Measurements from ENCODE around the gene TRMU. TPM values are rescaled to one million over a fixed set of nuclear protein-coding genes. Genes with fewer than 3 reads are reported as not detected.

TRMU gene
- polyA plus RNA-seq, 1 experiment, result 23.7 TPM

DNA sequence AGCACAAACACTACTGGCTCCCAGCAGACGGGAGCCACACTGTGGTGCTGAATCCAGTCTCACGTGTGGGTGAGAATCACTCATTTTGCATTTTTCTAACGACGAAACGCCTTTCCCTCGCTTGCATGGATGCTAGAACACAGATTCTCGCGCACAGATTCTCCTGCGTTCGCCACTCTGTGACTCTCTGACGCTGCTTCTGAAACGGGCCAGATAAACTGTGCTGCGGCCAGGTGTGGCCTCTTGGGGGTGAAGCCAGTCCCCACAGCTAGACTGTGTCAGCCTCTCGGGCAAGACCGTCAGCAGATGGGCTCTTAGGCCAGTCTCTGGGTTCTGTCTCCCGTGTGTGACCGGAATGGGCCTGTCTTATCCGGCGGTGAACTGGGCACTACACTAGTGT lies 44.6 kb downstream of the TRMU start:
- ChIA-PET POLR2A (no interaction called here), CTCF (interaction anchor here (1.7 kb wide), 1 partner anchor 13 kb away, joined by 9 read pairs; no protein-coding TSS in a partner anchor)

DNA sequence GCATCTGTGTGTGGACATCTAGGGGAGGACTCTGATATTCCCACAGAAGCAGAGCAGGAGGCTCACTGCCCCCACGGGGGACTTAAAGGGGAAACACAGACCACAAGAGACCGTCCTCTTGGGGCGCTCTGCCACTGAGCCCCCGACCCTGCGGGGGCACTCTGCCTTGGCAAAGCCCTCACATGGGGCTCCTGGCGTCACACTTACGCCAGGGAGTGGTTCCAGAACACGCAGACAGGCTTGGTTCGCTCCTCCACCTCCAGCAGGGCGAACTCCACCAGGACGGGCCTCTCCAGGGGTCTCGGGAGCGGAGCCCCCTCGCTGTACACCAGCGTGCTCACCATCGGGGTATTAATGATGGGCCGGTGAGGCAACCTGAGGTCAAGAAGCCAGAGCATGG lies 45.1 kb downstream of the TRMU start:
- H3K27ac ChIP-seq (ENCODE audit: low read depth, low read length), result no peak overlapping the region

More for the DNA sequence above, 44.6 kb downstream of the TRMU start:
- Histone ChIP-seq H3K27ac (ENCODE audit: low read depth, low read length) (no peak overlapping the region), H3K27me3 (ENCODE audit: control insufficient read depth, insufficient read depth, low read length) (peaks cover 4% of the 10 kb centered on the region), H3K4me3 (ENCODE audit: low read depth, low read length) (no peak overlapping the region), H3K9me3 (ENCODE audit: control insufficient read depth, insufficient read depth, low read length) (peaks cover 17% of the 10 kb centered on the region)
- TF ChIP-seq CTCF (IDR thresholded peaks at IDR 0.05; ENCODE audit: low read depth, low read length), result no peak
- no peak for DNase-seq (ENCODE audit: low read depth, low spot score)

GRCh38 chr22:46381142-46381541 lies 45.6 kb downstream of the TRMU start:
- H3K9me3 ChIP-seq (ENCODE audit: control insufficient read depth, insufficient read depth, low read length), result peaks cover 12% of the 10 kb centered on the region; the same call in 1 of the 2 replicates
- H3K27ac ChIP-seq (ENCODE audit: low read depth, low read length), result no peak overlapping the region
- no peak for TF ChIP-seq CTCF (IDR thresholded peaks at IDR 0.05; ENCODE audit: low read depth, low read length)
- DNase-seq (ENCODE audit: low read depth, low spot score), result no peak
- CTCF ChIA-PET, result no interaction called here
- no peak overlapping the region for H3K4me3 ChIP-seq (ENCODE audit: low read depth, low read length)
- POLR2A ChIA-PET, result no interaction called here
- H3K27me3 ChIP-seq (ENCODE audit: control insufficient read depth, insufficient read depth, low read length), result peaks cover 4% of the 10 kb centered on the region

More for the DNA sequence above, 45.1 kb downstream of the TRMU start:
- ChIA-PET CTCF (no interaction called here), POLR2A (no interaction called here)
- no peak for TF ChIP-seq CTCF (IDR thresholded peaks at IDR 0.05; ENCODE audit: low read depth, low read length)
- peaks cover 12% of the 10 kb centered on the region; the same call in 1 of the 2 replicates for H3K9me3 ChIP-seq (ENCODE audit: control insufficient read depth, insufficient read depth, low read length)
- no peak overlapping the region for H3K4me3 ChIP-seq (ENCODE audit: low read depth, low read length)
- H3K27me3 ChIP-seq (ENCODE audit: control insufficient read depth, insufficient read depth, low read length), result peaks cover 4% of the 10 kb centered on the region
- no peak for DNase-seq (ENCODE audit: low read depth, low spot score)

DNA sequence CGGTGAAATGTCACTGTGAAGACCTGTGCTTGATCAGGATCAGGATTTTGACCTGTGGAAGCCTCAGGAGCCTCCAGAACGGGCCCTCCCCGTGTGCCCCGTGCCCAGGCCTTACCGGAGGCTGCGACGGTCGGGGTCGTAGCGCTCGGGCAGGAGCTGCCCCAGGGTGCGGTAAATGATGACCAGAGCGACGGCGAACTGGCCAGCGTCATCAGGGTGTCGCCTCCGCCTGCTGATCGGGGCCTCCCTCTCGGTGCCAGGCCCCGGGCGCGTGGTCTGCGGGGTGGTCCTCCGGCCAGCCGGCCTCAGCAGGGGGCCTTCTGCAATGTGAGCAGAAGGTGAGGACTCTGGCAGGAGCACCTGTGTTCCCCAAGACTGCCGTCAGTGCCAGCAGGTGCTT lies 46.2 kb downstream of the TRMU start:
- no peak for DNase-seq (ENCODE audit: low read depth, low spot score)
- Histone ChIP-seq H3K27me3 (ENCODE audit: control insufficient read depth, insufficient read depth, low read length) (peaks cover 4% of the 10 kb centered on the region), H3K9me3 (ENCODE audit: control insufficient read depth, insufficient read depth, low read length) (peaks cover 6% of the 10 kb centered on the region; the same call in 1 of the 2 replicates), H3K27ac (ENCODE audit: low read depth, low read length) (no peak overlapping the region), H3K4me3 (ENCODE audit: low read depth, low read length) (no peak overlapping the region)
- TF ChIP-seq CTCF (IDR thresholded peaks at IDR 0.05; ENCODE audit: low read depth, low read length), result no peak
- CTCF ChIA-PET, result no interaction called here
- POLR2A ChIA-PET, result no interaction called here

GRCh38 chr22:46382524-46382923 lies 47.0 kb downstream of the TRMU start:
- H3K9me3 ChIP-seq (ENCODE audit: control insufficient read depth, insufficient read depth, low read length), result no peaks in the 10 kb centered on the region; the same call in 1 of the 2 replicates
- H3K27ac ChIP-seq (ENCODE audit: low read depth, low read length), result no peak overlapping the region
- ChIA-PET POLR2A (no interaction called here), CTCF (no interaction called here)
- H3K27me3 ChIP-seq (ENCODE audit: control insufficient read depth, insufficient read depth, low read length), result peaks cover 4% of the 10 kb centered on the region
- no peak for DNase-seq (ENCODE audit: low read depth, low spot score)
- H3K4me3 ChIP-seq (ENCODE audit: low read depth, low read length), result no peak overlapping the region
- no peak for TF ChIP-seq CTCF (IDR thresholded peaks at IDR 0.05; ENCODE audit: low read depth, low read length)

Measured in AG04450 (cell line).